B cell (primary cell): ENCODE measurements around the gene CFAP141. TPM values are rescaled to one million over a fixed set of nuclear protein-coding genes. Genes with fewer than 3 reads are reported as not detected.

Source experiments
- ATAC-seq: fragments of 200-7000 bp; cut with Tn5 transposase; one replicate; pipeline ENCODE4 v1.10.0; 2021; ENCODE audit warnings: low read depth, mild to moderate bottlenecking, moderate number of reproducible peaks, moderate library complexity
- CTCF ChIA-PET: fragments of 350-600 bp; sonication (Branson Sonifier 250); formaldehyde crosslinking; loops from one replicate; lab custom pipeline; 2021; ENCODE audit warnings: antibody characterized with exemption, inconsistent platforms; lab: Charles Lee
- POLR2A ChIA-PET: fragments of 350-600 bp; sonication (Branson Sonifier 250); formaldehyde crosslinking; loops from one replicate; lab custom pipeline; 2021; ENCODE audit warnings: antibody characterized with exemption; lab: Charles Lee
- DNase-seq: peaks from one replicate; pipeline ENCODE4 v3.0.0; 2013
- H2AFZ ChIP-seq: 2 replicates; pipeline ENCODE4 v1.6.1; 2012; ENCODE audit warnings: mild to moderate bottlenecking, low read depth, low read length; ENCODE audit not compliant: insufficient read depth, poor library complexity, severe bottlenecking
- H3K27ac ChIP-seq, 2 donors: 1 replicate in 1 of 2; 2 replicates in 1 of 2; pipeline ENCODE4 v1.5.1; 2012 to 2013; ENCODE audit warnings: low read length in 2 of 2, mild to moderate bottlenecking in 2 of 2, moderate library complexity in 1 of 2
- H3K27me3 ChIP-seq, 4 experiments: fragments of 200-600 bp in 1 of 4; sonication (generic) in 1 of 4; replicated peaks in 1 of 4; 1 replicate in 2 of 4; 2 replicates in 2 of 4; pipeline versions ENCODE4 v1.6.1 to v1.7.0; 2013 to 2016; ENCODE audit warnings: low read length in 3 of 4, mild to moderate bottlenecking in 2 of 4, mixed read lengths in 1 of 4, moderate library complexity in 1 of 4; ENCODE audit not compliant: insufficient read depth in 4 of 4, control insufficient read depth in 3 of 4; ENCODE audit errors: control extremely low read depth in 1 of 4
- H3K36me3 ChIP-seq, 2 experiments: replicated peaks in 1 of 2; 1 replicate in 1 of 2; 2 replicates in 1 of 2; pipeline versions ENCODE4 v1.6.1 to v1.7.1; 2013; ENCODE audit warnings: low read length in 1 of 2; ENCODE audit not compliant: insufficient read depth in 2 of 2, control insufficient read depth in 1 of 2; ENCODE audit errors: control extremely low read depth in 1 of 2, extremely low read depth in 1 of 2
- H3K4me1 ChIP-seq, 2 donors: fragments of 200-600 bp in 1 of 2; sonication (generic) in 1 of 2; 1 replicate in 1 of 2; 2 replicates in 1 of 2; pipeline versions ENCODE4 v1.5.1 to v1.6.1; 2013 to 2017; ENCODE audit warnings: low read length in 2 of 2; ENCODE audit not compliant: control insufficient read depth in 2 of 2, insufficient read depth in 2 of 2
- H3K4me2 ChIP-seq: replicated peaks from 2 replicates; pipeline ENCODE3; 2012; ENCODE audit warnings: mild to moderate bottlenecking, low read depth, low read length; ENCODE audit not compliant: poor library complexity, severe bottlenecking
- H3K4me3 ChIP-seq, 5 experiments: fragments of 200-600 bp in 1 of 5; sonication (generic) in 1 of 5; 1 replicate in 3 of 5; 2 replicates in 2 of 5; pipeline versions ENCODE4 v1.5.1 to v1.7.0; 2011 to 2016; ENCODE audit warnings: low read length in 4 of 5, mild to moderate bottlenecking in 4 of 5, low read depth in 2 of 5, control low read depth in 1 of 5, moderate library complexity in 1 of 5; ENCODE audit not compliant: insufficient read depth in 1 of 5; ENCODE audit errors: control extremely low read depth in 1 of 5, extremely low read depth in 1 of 5
- H3K79me2 ChIP-seq: fragments of 200-600 bp; sonication (generic); one replicate; pipeline ENCODE4 v1.6.0; 2016; ENCODE audit warnings: low read length; ENCODE audit not compliant: control insufficient read depth, insufficient read depth
- H3K9ac ChIP-seq: fragments of 200-600 bp; sonication (generic); 2 replicates; pipeline ENCODE4 v1.6.1; 2017; ENCODE audit warnings: mild to moderate bottlenecking, low read length, moderate library complexity
- H3K9me3 ChIP-seq, 3 donors: one replicate each; pipeline versions ENCODE4 v1.6.1 to v1.7.1; 2013; ENCODE audit warnings: low read length in 2 of 3; ENCODE audit not compliant: control insufficient read depth in 2 of 3, insufficient read depth in 1 of 3; ENCODE audit errors: control extremely low read depth in 1 of 3
- H4K20me1 ChIP-seq: 2 replicates; pipeline ENCODE4 v1.6.0; 2012; ENCODE audit warnings: mild to moderate bottlenecking, low read length; ENCODE audit not compliant: insufficient read depth, control insufficient read depth, poor library complexity, severe bottlenecking
- H3K27ac Mint-ChIP-seq: one replicate; pipeline ENCODE4 v1.8.0; 2021; ENCODE audit warnings: mixed read lengths
- H3K27me3 Mint-ChIP-seq: one replicate; pipeline ENCODE4 v1.8.0; 2021; ENCODE audit warnings: mixed read lengths
- H3K4me1 Mint-ChIP-seq: one replicate; pipeline ENCODE4 v1.8.0; 2021; ENCODE audit warnings: mixed read lengths
- H3K4me3 Mint-ChIP-seq: one replicate; pipeline ENCODE4 v1.8.0; 2021; ENCODE audit warnings: mixed read lengths
- H3K9me3 Mint-ChIP-seq: one replicate; pipeline ENCODE4 v1.8.0; 2022; ENCODE audit warnings: mixed read lengths; ENCODE audit not compliant: insufficient read depth
- EZH2 ChIP-seq: IDR thresholded peaks from 2 replicates; pipeline ENCODE4 v1.6.1; 2012; ENCODE audit warnings: borderline replicate concordance, low read depth, mild to moderate bottlenecking, moderate library complexity, low read length; ENCODE audit not compliant: insufficient read depth, poor library complexity, severe bottlenecking
- WGBS: methylation state at CpG from one replicate; pipeline ENCODE4 v1.1.5; 2013; ENCODE audit warnings: missing lambda C conversion rate; ENCODE audit not compliant: insufficient coverage; 5-methylcytosine and 5-hydroxymethylcytosine counted together
- intact Hi-C: fragments of 100-400 bp; cut with micrococcal nuclease; formaldehyde crosslinking; loops from one replicate; pipeline ENCODE4 v1.10.0; 2022
- polyA plus RNA-seq: library from polyadenylated mRNA; depleted of rRNA; stranded (reverse); fragments of >200 nt; gene quantifications from 2 replicates; pipeline ENCODE4 v1.2.3, GENCODE V29; 2012
- total RNA-seq, 2 donors: library from RNA; stranded (reverse); fragments of 120-200 nt in 1 of 2; gene quantifications; 1 replicate in 1 of 2; 2 replicates in 1 of 2; pipeline versions ENCODE4 v1.2.3 to v1.2.4, GENCODE V29; 2013 to 2022
- TF ChIP-seq, protein P1 (sequence below): fragments of 200-600 bp; IDR thresholded peaks from one replicate; pipeline ENCODE4 v1.8.0; 2022; ENCODE audit warnings: antibody characterized with exemption, mild to moderate bottlenecking

Gene CFAP141
- total and polyA plus RNA-seq, 2 donors (not counting 1 experiment from before 2014, with no cell fraction given), result not detected

GRCh38 chr1:154159554-154159953 is 46.6 kb downstream of the CFAP141 start:
- no peak for TF ChIP-seq EZH2
- TF ChIP-seq, protein P1, sequence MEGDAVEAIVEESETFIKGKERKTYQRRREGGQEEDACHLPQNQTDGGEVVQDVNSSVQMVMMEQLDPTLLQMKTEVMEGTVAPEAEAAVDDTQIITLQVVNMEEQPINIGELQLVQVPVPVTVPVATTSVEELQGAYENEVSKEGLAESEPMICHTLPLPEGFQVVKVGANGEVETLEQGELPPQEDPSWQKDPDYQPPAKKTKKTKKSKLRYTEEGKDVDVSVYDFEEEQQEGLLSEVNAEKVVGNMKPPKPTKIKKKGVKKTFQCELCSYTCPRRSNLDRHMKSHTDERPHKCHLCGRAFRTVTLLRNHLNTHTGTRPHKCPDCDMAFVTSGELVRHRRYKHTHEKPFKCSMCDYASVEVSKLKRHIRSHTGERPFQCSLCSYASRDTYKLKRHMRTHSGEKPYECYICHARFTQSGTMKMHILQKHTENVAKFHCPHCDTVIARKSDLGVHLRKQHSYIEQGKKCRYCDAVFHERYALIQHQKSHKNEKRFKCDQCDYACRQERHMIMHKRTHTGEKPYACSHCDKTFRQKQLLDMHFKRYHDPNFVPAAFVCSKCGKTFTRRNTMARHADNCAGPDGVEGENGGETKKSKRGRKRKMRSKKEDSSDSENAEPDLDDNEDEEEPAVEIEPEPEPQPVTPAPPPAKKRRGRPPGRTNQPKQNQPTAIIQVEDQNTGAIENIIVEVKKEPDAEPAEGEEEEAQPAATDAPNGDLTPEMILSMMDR, result no peak
- H3K9ac ChIP-seq, result no peak overlapping the region
- DNase-seq, result no peak
- Mint-ChIP-seq H3K27ac (no peak overlapping the region), H3K9me3 (peaks cover 2% of the 10 kb centered on the region), H3K4me1 (peaks cover 25% of the 10 kb centered on the region), H3K27me3 (no peaks in the 10 kb centered on the region), H3K4me3 (no peak overlapping the region)
- no peak overlapping the region for H3K4me3 ChIP-seq
- H3K4me2 ChIP-seq, result no peak overlapping the region
- no peak for ATAC-seq
- intact Hi-C loops, result no loop called here
- no peaks in the 10 kb centered on the region for H3K27me3 ChIP-seq
- peak overlapping the region in 1 of 2 donors; percentile 62 for H3K27ac ChIP-seq
- H4K20me1 ChIP-seq, result peaks cover 39% of the 10 kb centered on the region
- POLR2A ChIA-PET, result no interaction called here
- CTCF ChIA-PET, result interaction anchor here (0.6 to 1.1 kb wide), 3 partner anchors 18 to 363 kb away, joined by 3 to 5 read pairs (median 3); no protein-coding TSS in a partner anchor
- no peak overlapping the region for H2AFZ ChIP-seq
- peaks cover 17% of the 10 kb centered on the region for H3K79me2 ChIP-seq
- peaks cover 15 to 17% of the 10 kb centered on the region in 2 donors for H3K4me1 ChIP-seq
- peaks cover 0 to 8% (median 0%) of the 10 kb centered on the region in 3 donors for H3K9me3 ChIP-seq
- H3K36me3 ChIP-seq, result peaks cover 3 to 89% of the 10 kb centered on the region in 2 experiments

- no peak overlapping the region for H3K9ac ChIP-seq
- H2AFZ ChIP-seq, result no peak overlapping the region
- DNase-seq (peak; percentile 47), ATAC-seq (peak; percentile 57)
- intact Hi-C loops, result no loop called here
- peaks cover 25% of the 10 kb centered on the region for H3K4me1 Mint-ChIP-seq
- peak overlapping the region; percentile 19 to 62 for H3K27ac ChIP-seq
- H3K9me3 ChIP-seq, result peaks cover 0 to 8% (median 0%) of the 10 kb centered on the region in 3 donors
- peaks cover 10% of the 10 kb centered on the region for H3K79me2 ChIP-seq
- POLR2A ChIA-PET, result interaction anchor here (0.6 kb wide), 1 partner anchor 18 kb away, joined by 6 read pairs; no protein-coding TSS in a partner anchor
- no peaks in the 10 kb centered on the region for H3K27me3 ChIP-seq
- peaks cover 2% of the 10 kb centered on the region for H3K9me3 Mint-ChIP-seq
- peak overlapping the region; percentile 27 for H3K4me2 ChIP-seq
- H3K27ac Mint-ChIP-seq, result peak overlapping the region; percentile 77
- H3K4me3 ChIP-seq, result no peak overlapping the region
- 75% methylated on average over 4 of the region's 8 CpGs for WGBS
- peak overlapping the region; percentile 21 for H3K4me3 Mint-ChIP-seq
- TF ChIP-seq, protein P1, result no peak
- no peak for TF ChIP-seq EZH2
- peaks cover 3 to 82% of the 10 kb centered on the region in 2 experiments for H3K36me3 ChIP-seq
- peaks cover 15 to 17% of the 10 kb centered on the region in 2 donors for H3K4me1 ChIP-seq
- CTCF ChIA-PET, result interaction anchor here (1.1 kb wide), 1 partner anchor 19 kb away, joined by 3 read pairs; no protein-coding TSS in a partner anchor
- peaks cover 31% of the 10 kb centered on the region for H4K20me1 ChIP-seq
- H3K27me3 Mint-ChIP-seq, result no peaks in the 10 kb centered on the region
These were observed 47.6 kb downstream of the CFAP141 start for GRCh38 chr1:154158307-154159125.
